Activated CD8-positive, alpha-beta T cell treated with anti-CD3 and anti-CD28 coated beads for 36 hours (primary cell): ENCODE results near the gene NID1. TPM values are rescaled to one million over a fixed set of nuclear protein-coding genes. Genes with fewer than 3 reads are reported as not detected.

Experiments used
- ATAC-seq: fragments of 200-7000 bp; cut with Tn5 transposase; one replicate; pipeline ENCODE4 v1.10.0; 2021; ENCODE audit warnings: mild to moderate bottlenecking, moderate library complexity
- CTCF ChIA-PET: fragments of 350-600 bp; sonication (Branson Sonifier 250); formaldehyde crosslinking; loops from one replicate; lab custom pipeline; 2021; ENCODE audit warnings: antibody characterized with exemption; lab: Charles Lee
- POLR2A ChIA-PET: fragments of 350-600 bp; sonication (Branson Sonifier 250); formaldehyde crosslinking; loops from one replicate; lab custom pipeline; 2021; ENCODE audit warnings: antibody characterized with exemption; lab: Charles Lee
- DNase-seq: peaks from one replicate; pipeline ENCODE4 v3.0.0-alpha.2; 2020
- H3K27ac Mint-ChIP-seq: one replicate; pipeline ENCODE4 v1.8.0; 2021; ENCODE audit warnings: mild to moderate bottlenecking, mixed read lengths
- H3K27me3 Mint-ChIP-seq: one replicate; pipeline ENCODE4 v1.8.0; 2021; ENCODE audit warnings: mixed read lengths
- H3K36me3 Mint-ChIP-seq: one replicate; pipeline ENCODE4 v1.8.0; 2021; ENCODE audit warnings: low read depth, mixed read lengths
- H3K4me1 Mint-ChIP-seq: one replicate; pipeline ENCODE4 v1.8.0; 2021; ENCODE audit warnings: low read depth, mixed read lengths
- H3K4me3 Mint-ChIP-seq: one replicate; pipeline ENCODE4 v1.8.0; 2021; ENCODE audit warnings: mild to moderate bottlenecking, moderate library complexity, mixed read lengths
- H3K9me3 Mint-ChIP-seq: one replicate; pipeline ENCODE4 v1.8.0; 2021; ENCODE audit warnings: mixed read lengths
- intact Hi-C: fragments of 100-400 bp; cut with micrococcal nuclease; formaldehyde crosslinking; loops from one replicate; pipeline ENCODE4 v1.10.0; 2022
- total RNA-seq, 2 experiments: library from RNA; stranded (reverse); gene quantifications; one replicate each; pipeline ENCODE4 v1.2.3, GENCODE V29; 2021
- TF ChIP-seq, protein P1 (sequence below): fragments of 200-600 bp; IDR thresholded peaks from one replicate; pipeline ENCODE4 v1.8.0; 2022; ENCODE audit warnings: antibody characterized with exemption, mild to moderate bottlenecking

The NID1 gene
- total RNA-seq, 2 experiments from 2014 or later, result 0.04 to 0.07 TPM

DNA sequence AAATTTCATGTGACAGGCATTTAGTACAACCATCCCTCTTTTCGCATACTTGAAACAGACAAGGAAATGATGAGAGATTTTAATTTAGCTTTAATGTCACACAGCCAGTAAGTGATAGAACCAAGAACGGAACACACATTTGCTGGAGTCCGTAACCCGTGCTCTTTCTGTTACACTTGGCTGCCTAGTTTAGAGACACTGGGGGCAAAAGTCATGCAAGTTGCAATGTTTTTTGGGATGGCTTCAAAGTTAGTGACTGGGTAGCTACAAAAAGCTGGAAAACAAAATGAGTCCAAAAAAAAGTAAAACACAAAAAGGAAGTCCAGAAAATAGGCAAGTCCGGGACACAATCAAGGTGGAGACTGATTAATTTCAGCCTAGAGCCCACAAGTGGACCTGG, 5.9 kb downstream of the NID1 start:
- Mint-ChIP-seq H3K9me3 (no peaks in the 10 kb centered on the region), H3K27me3 (peaks cover 14% of the 10 kb centered on the region), H3K4me1 (peaks cover 8% of the 10 kb centered on the region), H3K27ac (no peak overlapping the region), H3K36me3 (no peaks in the 10 kb centered on the region), H3K4me3 (no peak overlapping the region)
- intact Hi-C loops, result no loop called here
- DNase-seq (no peak), ATAC-seq (no peak)
- POLR2A ChIA-PET, result no interaction called here
- TF ChIP-seq, protein P1, sequence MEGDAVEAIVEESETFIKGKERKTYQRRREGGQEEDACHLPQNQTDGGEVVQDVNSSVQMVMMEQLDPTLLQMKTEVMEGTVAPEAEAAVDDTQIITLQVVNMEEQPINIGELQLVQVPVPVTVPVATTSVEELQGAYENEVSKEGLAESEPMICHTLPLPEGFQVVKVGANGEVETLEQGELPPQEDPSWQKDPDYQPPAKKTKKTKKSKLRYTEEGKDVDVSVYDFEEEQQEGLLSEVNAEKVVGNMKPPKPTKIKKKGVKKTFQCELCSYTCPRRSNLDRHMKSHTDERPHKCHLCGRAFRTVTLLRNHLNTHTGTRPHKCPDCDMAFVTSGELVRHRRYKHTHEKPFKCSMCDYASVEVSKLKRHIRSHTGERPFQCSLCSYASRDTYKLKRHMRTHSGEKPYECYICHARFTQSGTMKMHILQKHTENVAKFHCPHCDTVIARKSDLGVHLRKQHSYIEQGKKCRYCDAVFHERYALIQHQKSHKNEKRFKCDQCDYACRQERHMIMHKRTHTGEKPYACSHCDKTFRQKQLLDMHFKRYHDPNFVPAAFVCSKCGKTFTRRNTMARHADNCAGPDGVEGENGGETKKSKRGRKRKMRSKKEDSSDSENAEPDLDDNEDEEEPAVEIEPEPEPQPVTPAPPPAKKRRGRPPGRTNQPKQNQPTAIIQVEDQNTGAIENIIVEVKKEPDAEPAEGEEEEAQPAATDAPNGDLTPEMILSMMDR, result no peak
- CTCF ChIA-PET, result no interaction called here

DNA sequence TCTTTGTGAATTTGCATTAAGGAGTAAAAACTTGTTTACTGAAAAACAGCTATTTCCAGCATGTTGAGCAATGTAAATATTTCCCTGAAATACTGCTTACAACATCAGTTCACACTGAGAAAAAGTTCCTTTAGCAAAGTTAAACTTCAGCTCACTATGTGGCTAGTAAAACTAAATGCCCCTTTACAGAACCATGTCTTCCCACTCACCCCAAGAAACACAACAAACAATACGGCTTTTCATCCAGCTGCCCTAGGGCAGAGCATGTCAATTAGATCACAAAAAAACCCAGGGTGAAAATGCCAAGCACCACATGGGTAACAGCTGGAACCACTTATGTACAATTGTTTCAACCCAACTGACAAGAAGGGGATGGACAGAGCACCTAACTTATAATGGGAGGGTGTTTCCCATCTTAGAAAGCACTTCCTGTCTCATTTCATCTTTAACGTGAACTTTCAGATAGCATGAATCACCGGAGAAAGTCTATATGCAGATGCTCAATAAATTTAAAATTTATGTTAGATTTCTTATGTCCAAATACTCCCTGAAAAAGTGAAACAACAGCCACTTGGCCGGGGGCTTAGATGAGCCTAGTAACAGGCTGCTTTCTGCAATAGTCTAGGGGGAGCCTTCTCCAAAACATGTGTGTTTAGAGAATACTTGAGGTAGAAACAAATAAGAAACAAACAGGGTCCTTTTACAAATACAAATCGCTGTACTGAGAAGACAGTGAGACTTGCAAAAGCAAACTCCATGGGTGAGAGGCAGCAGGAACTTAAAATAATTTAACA, 6.6 kb downstream of the NID1 start:
- H3K27ac Mint-ChIP-seq, result no peak overlapping the region
- no peak overlapping the region for H3K4me3 Mint-ChIP-seq
- H3K9me3 Mint-ChIP-seq, result no peaks in the 10 kb centered on the region
- peak; percentile 33 for DNase-seq
- intact Hi-C loops, result no loop called here
- H3K36me3 Mint-ChIP-seq, result no peaks in the 10 kb centered on the region
- TF ChIP-seq, protein P1, result no peak
- CTCF ChIA-PET, result no interaction called here
- POLR2A ChIA-PET, result interaction anchor here (0.6 kb wide), 1 partner anchor 179 kb away, joined by 3 read pairs; no protein-coding TSS in a partner anchor
- peak; percentile 91 for ATAC-seq
- H3K27me3 Mint-ChIP-seq, result peaks cover 11% of the 10 kb centered on the region
- H3K4me1 Mint-ChIP-seq, result peaks cover 8% of the 10 kb centered on the region

DNA sequence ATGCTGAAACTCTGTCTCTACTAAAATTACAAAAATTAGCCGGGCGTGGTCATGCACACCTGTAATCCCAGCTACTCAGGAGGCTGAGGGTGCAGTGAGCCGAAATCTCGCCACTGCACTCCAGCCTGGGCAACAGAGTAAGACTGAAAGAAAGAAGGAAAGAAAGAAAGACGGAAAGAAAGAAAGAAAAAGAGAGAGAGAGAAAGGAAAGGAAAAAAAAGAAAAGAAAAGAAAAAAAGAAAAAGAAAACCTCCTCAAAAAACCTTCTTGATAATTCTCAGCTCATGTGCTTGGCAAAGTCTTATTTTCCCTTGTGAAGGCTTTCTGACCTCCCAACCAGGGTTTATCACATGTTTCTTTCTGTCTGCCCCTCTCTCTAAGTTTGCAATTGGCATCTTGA, 7.3 kb downstream of the NID1 start:
- Mint-ChIP-seq H3K4me3 (no peak overlapping the region), H3K27ac (no peak overlapping the region), H3K9me3 (no peaks in the 10 kb centered on the region), H3K27me3 (peaks cover 14% of the 10 kb centered on the region), H3K36me3 (no peaks in the 10 kb centered on the region), H3K4me1 (peaks cover 8% of the 10 kb centered on the region)
- DNase-seq, result no peak
- POLR2A ChIA-PET, result interaction anchor here (0.6 kb wide), 1 partner anchor 180 kb away, joined by 3 read pairs; no protein-coding TSS in a partner anchor
- CTCF ChIA-PET, result no interaction called here
- intact Hi-C loops, result no loop called here
- ATAC-seq, result no peak
- TF ChIP-seq, protein P1, result no peak

DNA sequence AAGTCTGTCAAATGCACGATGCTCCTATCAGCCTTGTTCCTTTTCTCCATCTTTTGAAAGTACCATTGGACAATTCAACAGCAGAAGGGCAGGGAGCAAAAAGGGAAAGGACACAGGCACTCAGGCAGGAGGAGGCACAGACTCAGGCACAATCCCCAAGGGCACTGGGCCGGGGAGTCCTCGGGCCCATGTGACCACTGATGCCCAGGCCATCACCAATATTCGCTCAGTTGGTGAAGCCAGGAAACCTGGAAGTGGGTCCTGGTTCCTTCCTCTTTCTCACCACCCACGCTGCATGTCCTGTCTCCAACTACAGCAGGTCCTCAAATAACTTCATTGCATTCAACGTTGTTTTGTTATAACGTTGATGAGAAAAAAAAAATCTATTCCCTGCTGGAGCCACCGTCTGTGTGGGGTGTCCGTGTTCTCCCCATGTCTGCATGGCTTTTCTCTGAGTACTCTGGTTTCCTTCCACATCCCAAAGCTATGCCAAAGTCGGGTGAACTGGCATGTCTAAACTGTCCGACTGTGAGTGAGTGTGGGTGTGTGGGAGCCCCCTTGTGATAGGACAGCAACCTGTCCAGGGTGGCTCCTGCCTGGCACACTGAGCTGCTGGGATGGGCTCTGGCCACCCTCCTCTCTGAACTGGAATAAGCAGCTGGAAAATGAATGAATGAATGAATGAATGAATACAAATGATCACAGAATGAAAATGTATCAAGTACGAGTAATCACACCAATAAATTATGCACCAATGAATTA, 12.5 kb downstream of the NID1 start:
- Mint-ChIP-seq H3K27ac (no peak overlapping the region), H3K4me1 (no peaks in the 10 kb centered on the region), H3K27me3 (peaks cover 19% of the 10 kb centered on the region), H3K36me3 (no peaks in the 10 kb centered on the region), H3K4me3 (no peak overlapping the region), H3K9me3 (no peaks in the 10 kb centered on the region)
- POLR2A ChIA-PET, result no interaction called here
- no peak for ATAC-seq
- CTCF ChIA-PET, result interaction anchor here (1.0 to 1.2 kb wide), 2 partner anchors 14 to 80 kb away, joined by 4 read pairs; no protein-coding TSS in a partner anchor
- TF ChIP-seq, protein P1, result no peak
- no peak for DNase-seq
- intact Hi-C loops, result no loop called here
